BLaER1 treated with 17β-estradiol and CSF1 and Interleukin-3, amounts not matched to agents 10 nM and 100 nM (cell line): ENCODE measurements around the gene PDGFD.

ENCODE experiments used
- H3K27ac ChIP-seq, 11 experiments: shearing (Covaris generic); formaldehyde crosslinking; 2 replicates each; pipeline ENCODE4 v1.8.1; 2022
- H3K27me3 ChIP-seq, 11 experiments: shearing (Covaris generic); formaldehyde crosslinking; 2 replicates each; pipeline ENCODE4 v1.8.1; 2022
- H3K36me3 ChIP-seq, 11 experiments: shearing (Covaris generic); formaldehyde crosslinking; 2 replicates each; pipeline ENCODE4 v1.8.1; 2022
- H3K4me1 ChIP-seq, 10 experiments: shearing (Covaris generic); formaldehyde crosslinking; 2 replicates each; pipeline ENCODE4 v1.8.1; 2022
- H3K4me2 ChIP-seq, 11 experiments: shearing (Covaris generic); formaldehyde crosslinking; 2 replicates each; pipeline ENCODE4 v1.8.1; 2022
- H3K4me3 ChIP-seq, 10 experiments: shearing (Covaris generic); formaldehyde crosslinking; 2 replicates each; pipeline ENCODE4 v1.8.1; 2022
- H3K9ac ChIP-seq, 11 experiments: shearing (Covaris generic); formaldehyde crosslinking; 2 replicates each; pipeline ENCODE4 v1.8.1; 2022
- H3K9me3 ChIP-seq, 11 experiments: shearing (Covaris generic); formaldehyde crosslinking; replicated peaks in 1 of 11; 2 replicates each; pipeline ENCODE4 v1.8.1; 2022
- H4K20me1 ChIP-seq, 11 experiments: shearing (Covaris generic); formaldehyde crosslinking; 2 replicates each; pipeline ENCODE4 v1.8.1; 2022
- Cebpa-rat ChIP-seq, 11 experiments: shearing (Covaris generic); IDR thresholded peaks; 2 replicates each; pipeline ENCODE4 v1.8.1; 2022

The PDGFD gene

GRCh38 chr11:104041792-104042191, 122.2 kb downstream of the PDGFD start:
- Histone ChIP-seq H3K27me3 (no peaks in the 10 kb centered on the region), H3K36me3 (no peaks in the 10 kb centered on the region), H3K4me2 (no peak overlapping the region), H3K9ac (no peak overlapping the region), H4K20me1 (no peaks in the 10 kb centered on the region), H3K4me3 (no peak overlapping the region), H3K27ac (no peak overlapping the region), H3K4me1 (no peaks in the 10 kb centered on the region), H3K9me3 (peaks cover 0 to 7% (median 4%) of the 10 kb centered on the region in 11 experiments; a peak in 10 of 22 replicates)
- TF ChIP-seq Cebpa-rat (IDR thresholded peaks at IDR 0.05) = no peak

GRCh38 chr11:104036995-104037394, 127.0 kb downstream of the PDGFD start:
- H3K27ac ChIP-seq = no peak overlapping the region
- no peak for TF ChIP-seq Cebpa-rat (IDR thresholded peaks at IDR 0.05)
- peaks cover 0 to 14% (median 7%) of the 10 kb centered on the region in 11 experiments; a peak in 11 of 22 replicates for H3K9me3 ChIP-seq
- H3K27me3 ChIP-seq = no peaks in the 10 kb centered on the region
- no peaks in the 10 kb centered on the region for H4K20me1 ChIP-seq
- H3K4me3 ChIP-seq = no peak overlapping the region
- H3K9ac ChIP-seq = no peak overlapping the region
- H3K4me1 ChIP-seq = no peaks in the 10 kb centered on the region
- H3K4me2 ChIP-seq = no peak overlapping the region
- no peaks in the 10 kb centered on the region for H3K36me3 ChIP-seq

- no peak for TF ChIP-seq Cebpa-rat (IDR thresholded peaks at IDR 0.05)
- H3K9me3 ChIP-seq = peaks cover 0 to 14% (median 7%) of the 10 kb centered on the region in 11 experiments; a peak in 11 of 22 replicates
- no peaks in the 10 kb centered on the region for H3K36me3 ChIP-seq
- no peak within 1 kb of the TSS for H3K27ac ChIP-seq
- no peak within 1 kb of the TSS for H3K4me2 ChIP-seq
- H3K4me1 ChIP-seq = no peaks in the 10 kb centered on the region
- H3K27me3 ChIP-seq = no peaks in the 10 kb centered on the region
- H3K9ac ChIP-seq = no peak within 1 kb of the TSS
- H3K4me3 ChIP-seq = no peak within 1 kb of the TSS
- H4K20me1 ChIP-seq = no peaks in the 10 kb centered on the region
Measured at GRCh38 chr11:104036588-104036987, 127.4 kb downstream of the PDGFD start, which contains the start of gene DDI1. TSS of gene DDI1 (plus strand) at chr11:104036640. CDS start at chr11:104036823, 183 bp downstream.

- H3K9ac ChIP-seq = no peak overlapping the region
- no peak for TF ChIP-seq Cebpa-rat (IDR thresholded peaks at IDR 0.05)
- no peaks in the 10 kb centered on the region for H3K27me3 ChIP-seq
- no peak overlapping the region for H3K4me3 ChIP-seq
- H3K9me3 ChIP-seq = peaks cover 0 to 14% (median 7%) of the 10 kb centered on the region in 11 experiments; a peak in 11 of 22 replicates
- H3K4me2 ChIP-seq = no peak overlapping the region
- H4K20me1 ChIP-seq = no peaks in the 10 kb centered on the region
- no peaks in the 10 kb centered on the region for H3K4me1 ChIP-seq
- no peaks in the 10 kb centered on the region for H3K36me3 ChIP-seq
- H3K27ac ChIP-seq = no peak overlapping the region
Measured at GRCh38 chr11:104033561-104033960, 130.4 kb downstream of the PDGFD start.

DNA sequence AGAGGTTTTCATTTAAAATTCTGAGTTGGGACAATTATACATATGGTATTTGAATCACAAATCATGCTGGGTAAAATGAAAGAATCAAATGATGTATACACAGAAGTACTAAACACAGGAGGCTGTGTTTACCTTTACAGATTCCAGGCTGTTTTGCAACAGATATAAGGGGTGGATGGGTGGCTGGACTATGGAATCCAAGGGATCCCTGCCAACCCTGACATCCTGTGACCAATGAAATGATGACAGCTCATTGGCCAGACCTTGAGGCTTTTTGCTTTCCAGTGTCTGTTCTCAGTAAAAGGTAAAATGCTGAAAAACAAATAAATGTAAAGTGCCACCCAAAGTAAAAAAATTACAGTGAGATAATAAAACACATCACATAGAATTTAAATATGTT, 130.8 kb downstream of the PDGFD start:
- no peak for TF ChIP-seq Cebpa-rat (IDR thresholded peaks at IDR 0.05)
- H4K20me1 ChIP-seq = no peaks in the 10 kb centered on the region
- H3K27ac ChIP-seq = no peak overlapping the region
- H3K27me3 ChIP-seq = no peaks in the 10 kb centered on the region
- H3K9me3 ChIP-seq = peaks cover 0 to 14% (median 7%) of the 10 kb centered on the region in 11 experiments; a peak in 11 of 22 replicates
- H3K4me2 ChIP-seq = no peak overlapping the region
- H3K4me3 ChIP-seq = no peak overlapping the region
- H3K36me3 ChIP-seq = no peaks in the 10 kb centered on the region
- H3K9ac ChIP-seq = no peak overlapping the region
- no peaks in the 10 kb centered on the region for H3K4me1 ChIP-seq

GRCh38 chr11:104028476-104029263, 135.3 kb downstream of the PDGFD start:
- Histone ChIP-seq H3K36me3 (no peaks in the 10 kb centered on the region), H4K20me1 (no peaks in the 10 kb centered on the region), H3K4me1 (no peaks in the 10 kb centered on the region), H3K4me2 (no peak overlapping the region), H3K9ac (no peak overlapping the region), H3K27ac (no peak overlapping the region), H3K4me3 (no peak overlapping the region), H3K9me3 (no peaks in the 10 kb centered on the region), H3K27me3 (no peaks in the 10 kb centered on the region)
- no peak for TF ChIP-seq Cebpa-rat (IDR thresholded peaks at IDR 0.05)

DNA sequence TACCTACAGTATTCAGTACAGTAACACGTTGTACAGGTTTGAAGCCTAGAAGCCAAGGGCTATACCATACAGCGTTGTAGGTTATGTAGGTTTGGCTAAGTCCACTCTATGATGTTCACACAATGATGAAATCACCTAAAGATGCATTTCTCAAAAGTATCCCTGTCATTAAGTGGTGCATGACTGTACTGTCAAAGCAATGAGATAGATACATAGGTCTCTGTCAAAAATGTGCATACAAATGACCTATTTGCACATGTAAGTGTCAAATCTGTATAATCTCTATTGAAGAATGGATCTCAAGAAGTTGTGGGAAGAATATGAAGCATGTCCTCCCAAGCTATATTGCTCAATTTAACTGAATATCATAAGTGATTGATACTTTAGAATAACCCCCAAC, 139.4 kb downstream of the PDGFD start:
- TF ChIP-seq Cebpa-rat (IDR thresholded peaks at IDR 0.05) = no peak
- Histone ChIP-seq H3K4me2 (no peak overlapping the region), H3K9me3 (no peaks in the 10 kb centered on the region), H3K4me1 (no peaks in the 10 kb centered on the region), H3K27me3 (no peaks in the 10 kb centered on the region), H3K4me3 (no peak overlapping the region), H3K36me3 (no peaks in the 10 kb centered on the region), H4K20me1 (no peaks in the 10 kb centered on the region), H3K27ac (no peak overlapping the region), H3K9ac (no peak overlapping the region)

DNA sequence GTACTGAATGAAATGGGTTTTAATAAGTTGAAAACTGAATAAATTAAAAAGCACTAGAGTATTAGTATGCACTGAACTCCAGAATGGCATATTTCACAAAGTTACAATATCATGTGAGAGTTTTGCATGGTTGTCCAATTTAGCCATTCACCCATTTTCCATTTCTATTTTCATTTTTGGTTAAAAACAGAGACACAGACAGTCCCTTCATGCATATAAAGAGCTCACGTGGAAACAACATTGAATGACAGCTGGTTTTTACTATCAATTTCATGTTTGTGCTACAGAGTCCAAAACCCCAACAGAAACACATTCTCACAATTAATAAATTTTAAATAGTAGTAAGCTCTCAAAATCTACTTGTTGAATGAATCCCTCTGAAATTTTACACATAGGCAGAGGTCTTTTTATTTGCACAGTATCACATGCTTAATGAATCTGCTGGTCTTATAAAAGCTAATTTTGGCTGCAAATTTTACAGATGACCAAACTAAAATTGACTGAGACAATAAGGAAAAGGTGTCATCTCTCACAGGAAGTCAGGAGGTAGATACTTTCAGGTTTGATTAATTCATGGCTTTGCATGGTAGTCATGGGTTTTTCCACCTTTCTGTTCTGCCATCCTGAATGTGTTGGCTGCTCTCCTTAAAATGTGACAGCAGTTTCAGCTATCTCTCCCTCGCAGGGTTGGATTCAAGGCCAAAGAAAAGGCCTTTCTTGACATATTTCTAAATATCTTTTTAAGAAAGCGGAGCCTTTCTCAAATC, 148.1 kb downstream of the PDGFD start:
- TF ChIP-seq Cebpa-rat (IDR thresholded peaks at IDR 0.05) = no peak
- Histone ChIP-seq H3K36me3 (no peaks in the 10 kb centered on the region), H3K4me3 (no peak overlapping the region), H3K4me1 (no peaks in the 10 kb centered on the region), H3K4me2 (no peak overlapping the region), H3K9ac (no peak overlapping the region), H3K27ac (no peak overlapping the region), H4K20me1 (no peaks in the 10 kb centered on the region), H3K27me3 (no peaks in the 10 kb centered on the region), H3K9me3 (no peaks in the 10 kb centered on the region)

DNA sequence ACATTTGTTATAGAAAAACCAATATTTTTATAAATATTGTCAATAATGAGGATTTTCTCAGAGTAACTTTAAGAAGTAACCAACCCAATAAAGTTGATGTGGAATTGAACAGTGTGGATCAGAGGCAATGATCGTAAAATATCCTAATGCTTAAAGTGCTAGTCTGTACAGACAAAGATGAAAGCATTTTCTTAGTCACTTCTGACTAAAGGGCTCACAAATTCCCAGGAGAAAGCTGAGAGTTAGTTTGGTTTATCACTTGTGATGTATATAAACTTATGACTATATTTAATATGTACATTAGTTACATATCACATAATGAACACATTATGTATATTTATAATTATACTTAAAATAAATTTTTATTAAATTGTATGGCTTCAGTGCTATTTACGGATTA, 152.9 kb downstream of the PDGFD start:
- no peak for TF ChIP-seq Cebpa-rat (IDR thresholded peaks at IDR 0.05)
- Histone ChIP-seq H3K4me1 (no peaks in the 10 kb centered on the region), H3K4me2 (no peak overlapping the region)

More for the DNA sequence above, 152.9 kb downstream of the PDGFD start:
- no peaks in the 10 kb centered on the region for H3K36me3 ChIP-seq
- H3K4me3 ChIP-seq = no peak overlapping the region
- H4K20me1 ChIP-seq = no peaks in the 10 kb centered on the region
- H3K27me3 ChIP-seq = no peaks in the 10 kb centered on the region
- H3K9ac ChIP-seq = no peak overlapping the region
- no peaks in the 10 kb centered on the region for H3K9me3 ChIP-seq
- H3K27ac ChIP-seq = no peak overlapping the region
